Measurements from ENCODE around the gene SKAP1.
A peak's percentile ranks its signal among the peaks of the same experiment; 100 is the strongest.

SKAP1 gene

DNA sequence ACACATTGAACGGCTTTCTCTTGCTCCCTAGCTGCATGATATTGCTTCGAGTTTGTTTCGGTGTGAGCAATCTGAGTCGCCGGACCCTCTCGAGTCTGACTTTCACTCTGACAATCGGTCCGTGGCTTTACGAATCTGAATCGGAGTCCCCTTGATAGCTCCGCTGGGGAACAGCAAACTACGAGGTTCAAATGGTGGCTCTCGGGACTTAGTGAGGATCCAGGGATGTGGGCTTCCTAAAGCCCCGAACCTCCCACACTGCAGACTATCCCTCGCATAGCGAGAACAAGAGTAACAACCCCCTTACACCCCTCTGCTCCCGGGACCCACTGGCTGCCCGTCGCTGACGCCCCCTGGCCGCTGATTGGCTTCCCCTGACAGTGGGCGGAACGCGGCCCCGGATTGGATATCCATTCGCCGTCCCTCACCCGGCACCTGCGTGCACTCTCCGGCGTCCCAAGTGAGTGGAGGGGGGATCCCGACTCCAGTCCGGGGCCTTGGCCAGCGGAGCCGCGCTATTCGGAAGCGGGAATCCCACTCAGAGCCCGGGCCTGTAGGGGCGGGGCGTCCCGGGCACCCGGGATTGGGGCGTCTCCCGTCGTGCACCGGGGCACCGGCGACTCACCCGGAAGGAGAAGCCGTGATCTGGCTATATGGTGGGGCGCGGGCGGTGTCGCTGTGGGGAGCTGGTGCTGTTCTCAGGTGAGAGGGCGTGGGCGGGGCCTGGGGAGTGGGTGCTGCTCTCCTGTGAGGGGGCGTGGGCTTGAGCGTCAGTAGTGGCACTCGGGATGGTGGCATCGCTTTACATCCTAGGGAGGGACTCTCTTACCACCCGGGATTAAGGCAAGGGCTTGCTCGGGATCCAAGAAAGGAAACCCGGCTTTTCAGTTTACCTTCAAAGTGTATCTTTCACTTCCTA, 322.6 kb downstream of the SKAP1 start, which contains the start of gene SNX11:
Gene SNX11, plus strand, starts transcription at position 630 of the 919 bp plus-strand sequence. CDS start 4,278 bp downstream, outside the sequence.
- DNase-seq (ENCODE audit: low read depth): peak; percentile 63

- no peak for DNase-seq (ENCODE audit: low read depth)
Measured at GRCh38 chr17:48106802-48107136, 323.2 kb downstream of the SKAP1 start.

GRCh38 chr17:48104440-48104839, 325.6 kb downstream of the SKAP1 start:
- no peak for DNase-seq (ENCODE audit: low read depth)

DNA sequence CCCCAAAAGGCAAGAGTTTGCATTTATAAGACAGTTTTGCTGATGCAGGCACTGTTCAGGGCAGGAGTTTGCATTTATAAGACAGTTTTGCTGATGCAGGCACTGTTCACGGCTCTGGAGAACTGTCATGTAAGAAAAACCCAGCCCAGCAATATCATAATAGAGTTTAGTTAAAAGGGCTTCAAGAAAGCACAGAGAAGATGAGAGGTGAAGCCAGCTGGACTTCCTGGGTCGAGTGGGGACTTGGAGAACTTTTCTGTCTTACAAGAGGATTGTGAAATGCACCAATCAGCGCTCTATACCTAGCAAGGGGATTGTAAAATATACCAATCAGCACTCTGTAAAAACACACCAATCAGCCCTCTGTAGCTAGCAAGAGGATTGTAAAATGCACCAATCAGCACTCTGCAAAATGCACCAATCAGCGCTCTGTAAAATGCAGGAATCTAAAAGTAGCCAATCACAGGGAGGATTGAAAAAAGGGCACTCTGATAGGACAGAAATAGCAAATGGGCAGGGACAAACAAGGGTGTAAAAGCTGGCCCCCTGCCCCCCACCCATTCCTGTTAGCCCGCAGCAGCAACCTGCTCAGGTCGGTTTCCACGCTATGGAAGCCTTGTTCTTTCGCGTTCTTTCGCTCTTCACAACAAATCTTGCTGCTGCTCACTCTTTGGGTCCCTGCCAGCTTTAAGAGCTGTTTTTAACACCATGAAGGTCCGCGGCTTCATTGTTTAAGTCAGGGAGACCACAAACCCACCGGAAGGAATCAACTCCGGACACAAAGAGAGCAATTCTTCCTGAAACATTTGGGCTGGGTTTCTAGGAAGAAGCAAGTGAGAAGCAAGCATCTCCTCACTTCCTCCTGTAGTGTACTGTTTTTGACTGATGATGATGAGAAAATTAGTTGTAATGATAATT, 327.0 kb downstream of the SKAP1 start:
- DNase-seq (ENCODE audit: low read depth): no peak

DNA sequence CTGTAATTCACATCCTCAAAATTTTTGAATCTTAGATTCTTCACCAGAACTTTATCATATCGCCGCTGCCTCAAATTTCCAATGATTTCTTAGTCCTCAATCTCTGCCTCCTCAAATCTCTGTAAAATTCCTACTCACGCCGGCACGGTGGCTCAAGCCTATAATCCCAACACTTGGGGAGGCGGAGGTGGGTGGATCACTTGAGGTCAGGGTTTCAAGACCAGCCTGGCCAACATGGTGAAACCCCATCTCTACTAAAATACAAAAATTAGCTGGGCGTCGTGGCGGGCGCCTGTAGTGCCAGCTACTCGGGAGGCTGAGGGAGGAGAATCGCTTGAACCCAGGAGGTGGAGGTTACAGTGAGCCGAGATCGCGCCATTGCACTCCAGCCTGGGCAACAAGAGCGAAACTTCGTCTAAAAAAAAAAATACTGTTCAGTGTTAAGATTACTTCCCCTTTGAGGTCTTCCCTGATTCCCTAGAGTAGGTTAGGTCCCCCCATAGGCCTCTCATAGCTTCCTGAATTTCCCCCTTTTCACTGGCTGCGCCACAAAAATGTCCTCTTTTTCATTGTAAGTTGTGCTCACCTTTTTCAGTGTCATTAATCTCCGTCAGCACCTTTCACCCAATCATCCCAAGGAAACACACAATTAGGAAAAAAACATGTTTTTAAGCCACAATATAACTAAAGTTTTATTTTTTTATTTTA, 327.8 kb downstream of the SKAP1 start:
- DNase-seq (ENCODE audit: low read depth): no peak

- DNase-seq (ENCODE audit: low read depth): peak; percentile 70
Measured at GRCh38 chr17:48101012-48101720, 328.8 kb downstream of the SKAP1 start, which contains the start of gene CBX1. Gene CBX1, minus strand, starts transcription at chr17:48101478. Its CDS starts 24,474 bp downstream, at chr17:48077004.

GRCh38 chr17:48100591-48101011, 329.4 kb downstream of the SKAP1 start:
- DNase-seq (ENCODE audit: low read depth): peak; percentile 66

GRCh38 chr17:48100160-48100559, 329.9 kb downstream of the SKAP1 start:
- DNase-seq (ENCODE audit: low read depth): peak; percentile 58

GRCh38 chr17:48095611-48096010, 334.4 kb downstream of the SKAP1 start:
- no peak for DNase-seq (ENCODE audit: low read depth)

- no peak for DNase-seq (ENCODE audit: low read depth)
Measured at GRCh38 chr17:48093341-48094045, 336.5 kb downstream of the SKAP1 start.

DNA sequence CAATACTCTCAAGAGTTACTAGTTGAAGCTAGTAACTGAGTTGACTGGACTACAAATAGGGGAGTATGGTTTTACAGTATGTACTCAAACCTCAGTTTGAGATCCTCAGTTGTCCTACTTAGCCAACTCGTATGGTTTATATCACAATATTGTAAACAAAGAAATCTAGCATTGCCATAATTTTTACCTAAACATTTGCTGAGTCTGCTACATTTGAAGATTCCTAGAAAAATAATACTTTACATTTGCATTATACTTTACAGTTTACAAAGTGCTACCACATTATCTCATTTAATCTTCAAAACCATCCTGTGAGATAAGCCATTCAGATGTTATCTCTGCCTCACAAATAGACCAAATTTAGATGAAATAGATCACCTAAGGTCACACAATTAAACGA, 345.1 kb downstream of the SKAP1 start:
- DNase-seq (ENCODE audit: low read depth): no peak

All from HS-5 (cell line).